ENCODE results near the gene PIK3AP1.
"Not testable (repeated sequence)": the region's sequence is repeated elsewhere in the genome, so short reads cannot be mapped to it uniquely, and the experiment has no call there.

Gene PIK3AP1, protein sequence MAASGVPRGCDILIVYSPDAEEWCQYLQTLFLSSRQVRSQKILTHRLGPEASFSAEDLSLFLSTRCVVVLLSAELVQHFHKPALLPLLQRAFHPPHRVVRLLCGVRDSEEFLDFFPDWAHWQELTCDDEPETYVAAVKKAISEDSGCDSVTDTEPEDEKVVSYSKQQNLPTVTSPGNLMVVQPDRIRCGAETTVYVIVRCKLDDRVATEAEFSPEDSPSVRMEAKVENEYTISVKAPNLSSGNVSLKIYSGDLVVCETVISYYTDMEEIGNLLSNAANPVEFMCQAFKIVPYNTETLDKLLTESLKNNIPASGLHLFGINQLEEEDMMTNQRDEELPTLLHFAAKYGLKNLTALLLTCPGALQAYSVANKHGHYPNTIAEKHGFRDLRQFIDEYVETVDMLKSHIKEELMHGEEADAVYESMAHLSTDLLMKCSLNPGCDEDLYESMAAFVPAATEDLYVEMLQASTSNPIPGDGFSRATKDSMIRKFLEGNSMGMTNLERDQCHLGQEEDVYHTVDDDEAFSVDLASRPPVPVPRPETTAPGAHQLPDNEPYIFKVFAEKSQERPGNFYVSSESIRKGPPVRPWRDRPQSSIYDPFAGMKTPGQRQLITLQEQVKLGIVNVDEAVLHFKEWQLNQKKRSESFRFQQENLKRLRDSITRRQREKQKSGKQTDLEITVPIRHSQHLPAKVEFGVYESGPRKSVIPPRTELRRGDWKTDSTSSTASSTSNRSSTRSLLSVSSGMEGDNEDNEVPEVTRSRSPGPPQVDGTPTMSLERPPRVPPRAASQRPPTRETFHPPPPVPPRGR

DNA sequence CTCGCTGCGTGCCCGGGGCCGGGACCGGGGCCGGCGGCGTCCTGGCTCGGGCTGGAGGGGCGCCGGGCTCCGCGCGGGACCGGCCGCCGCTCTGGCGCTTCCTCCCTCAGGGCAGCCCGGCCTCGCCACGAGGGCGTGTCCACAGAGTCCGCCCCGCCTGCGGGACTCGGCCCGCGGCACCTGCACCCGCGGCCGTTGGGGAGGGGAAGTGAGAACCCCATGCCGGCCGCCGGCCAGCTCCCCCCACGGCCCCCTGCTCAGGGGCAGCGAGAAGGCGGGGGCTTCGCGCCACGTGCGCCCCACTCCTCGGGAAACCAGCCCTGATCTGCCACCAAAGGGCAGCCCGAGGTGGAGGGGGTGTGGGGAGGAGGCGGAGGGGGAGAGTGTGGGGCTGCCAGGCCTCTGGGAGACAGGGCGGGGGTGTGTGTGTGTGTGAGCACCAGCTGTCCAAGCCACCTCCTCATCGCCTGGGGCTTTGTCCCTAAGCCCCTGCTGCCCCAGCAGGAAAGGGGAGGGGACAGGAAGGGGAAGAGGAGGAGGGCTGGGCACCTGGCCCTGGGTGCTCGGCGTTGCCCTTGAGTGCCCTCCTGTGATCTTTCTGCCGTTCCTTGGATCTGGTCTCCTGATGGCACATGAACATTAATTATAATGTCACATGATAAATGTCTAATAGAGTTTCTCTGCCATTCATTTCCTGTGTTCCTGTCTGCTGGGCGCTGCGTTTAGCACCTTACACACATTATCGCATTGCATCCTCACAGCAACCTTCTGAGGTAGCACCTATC lies at the start of gene PIK3AP1:
Gene PIK3AP1, minus strand, starts transcription at position 93 of the 785 bp plus-strand sequence. CDS start 120 bp downstream, outside the sequence.
- peak; percentile 45 for DNase-seq

DNA sequence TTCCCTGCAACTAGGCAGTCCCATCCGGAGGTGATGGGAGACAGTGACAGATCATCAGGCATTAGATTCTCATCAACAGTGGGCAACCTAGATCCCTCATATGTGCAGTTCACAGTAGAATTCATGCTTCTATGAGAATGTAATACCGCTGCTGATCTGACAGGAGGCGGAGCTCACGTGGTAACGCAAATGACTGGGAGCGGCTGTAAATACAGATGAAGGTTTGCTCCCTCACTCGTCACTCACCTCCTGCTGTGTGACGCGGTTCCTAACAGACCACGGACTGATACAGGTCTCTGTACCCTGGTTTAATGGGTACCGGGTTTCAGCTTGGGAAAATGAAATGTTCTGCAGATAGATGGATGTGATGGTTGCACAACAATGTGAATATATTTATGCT lies 47.8 kb upstream of the PIK3AP1 start:
- no peak for DNase-seq

DNA sequence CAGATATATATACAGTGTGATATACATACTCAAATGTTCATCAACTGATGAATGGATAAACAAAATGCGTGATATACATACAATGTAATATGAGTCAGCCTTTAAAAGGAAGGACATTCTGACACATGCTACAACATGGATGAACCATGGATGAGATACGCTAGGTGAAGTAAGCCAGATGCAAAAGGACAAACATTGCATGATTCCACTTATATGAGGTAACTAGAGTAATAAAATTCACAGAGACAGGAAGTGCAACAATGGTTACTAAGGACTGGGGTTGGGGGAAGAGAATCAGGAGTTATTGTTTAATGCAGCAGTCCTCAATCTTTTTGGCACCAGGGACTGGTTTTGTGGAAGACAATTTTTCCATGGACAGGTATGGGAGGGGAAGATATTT lies 47.3 kb upstream of the PIK3AP1 start:
- no peak for DNase-seq

DNA sequence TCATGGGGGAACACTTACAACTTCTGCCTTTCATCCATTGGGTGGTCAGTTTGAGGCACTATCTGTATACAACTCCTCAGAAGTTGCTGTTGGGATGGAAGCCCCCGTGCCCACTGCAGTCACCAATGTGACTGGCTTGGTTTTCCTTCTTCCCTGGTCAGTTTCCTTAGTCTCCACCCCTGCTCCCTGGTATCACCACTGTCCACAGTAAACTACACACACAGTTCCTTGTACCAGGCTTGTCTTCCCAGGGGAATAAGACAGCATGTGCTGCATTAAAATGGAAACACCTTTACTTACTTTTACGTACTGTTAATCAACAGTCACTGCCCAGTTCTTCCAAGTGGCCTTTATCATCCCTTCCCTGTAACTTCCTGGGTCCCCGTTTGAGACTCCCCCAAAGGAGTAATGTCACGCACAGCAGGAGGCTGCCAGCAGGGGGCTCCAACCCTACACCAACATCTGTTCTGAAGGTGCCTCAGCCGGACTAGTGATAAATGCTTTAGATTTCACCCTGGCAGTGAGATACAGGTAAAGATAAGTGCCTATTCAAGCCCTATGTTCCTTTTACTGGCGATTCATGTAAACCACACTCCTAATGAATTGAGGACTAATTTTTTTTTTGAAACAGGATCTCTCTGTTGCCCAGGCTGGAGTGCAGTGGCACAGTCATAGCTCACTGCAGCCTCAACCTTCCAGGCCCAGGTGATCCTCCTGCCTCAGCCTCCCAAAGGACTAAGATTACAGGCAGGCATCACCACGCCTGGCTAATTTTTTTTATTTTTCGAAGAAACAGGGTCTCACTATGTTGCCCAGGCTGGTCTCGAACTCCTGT lies 45.3 kb upstream of the PIK3AP1 start:
- peak; percentile 3 for DNase-seq

DNA sequence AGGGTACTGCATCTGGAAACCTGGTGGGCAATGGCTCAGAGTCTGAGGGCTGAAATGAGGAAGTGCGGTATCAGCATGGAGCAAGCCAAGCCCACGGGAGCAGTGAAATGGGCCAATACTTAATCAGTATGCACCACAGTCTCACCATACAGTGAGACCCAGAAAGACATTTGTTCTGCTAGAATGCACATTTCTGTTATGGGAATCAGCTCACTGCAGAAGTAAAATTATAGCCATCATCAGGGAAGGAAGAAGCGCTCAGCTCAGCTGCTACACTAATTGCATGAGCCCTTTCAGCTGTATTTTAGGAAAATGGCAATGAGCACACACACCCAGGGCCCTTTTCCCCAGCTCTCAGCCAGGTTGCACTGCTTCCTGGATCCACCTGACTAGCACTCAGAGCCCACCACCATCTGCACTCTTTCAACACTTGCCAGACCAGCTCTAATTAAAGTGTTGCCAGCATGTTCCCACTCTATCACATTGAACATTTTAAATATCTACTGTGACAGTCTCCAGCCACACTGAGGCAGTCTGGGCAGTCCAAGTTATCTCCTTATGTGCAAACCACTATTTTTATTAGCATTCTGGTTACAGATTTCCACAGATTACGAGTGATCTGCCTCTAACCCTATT lies 44.2 kb upstream of the PIK3AP1 start:
- no peak for DNase-seq

DNA sequence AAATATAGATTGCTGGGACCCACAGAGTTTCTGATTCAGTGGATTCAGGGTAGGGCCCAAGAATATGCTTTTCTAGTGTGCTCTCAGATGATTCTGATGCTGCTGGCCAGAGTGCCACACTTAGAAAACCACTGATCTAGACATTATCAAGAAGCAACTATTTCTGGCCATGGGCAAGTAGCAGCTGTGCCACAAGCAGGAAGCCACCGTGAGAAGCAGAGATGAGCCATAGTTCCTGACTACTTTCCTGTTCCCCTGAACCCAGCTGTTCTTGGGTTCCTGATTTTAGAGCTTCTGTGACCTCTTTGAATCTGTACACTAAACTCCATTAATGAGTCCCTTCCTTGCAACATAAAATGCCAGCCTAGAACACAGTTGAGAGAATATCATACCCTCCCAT lies 38.1 kb upstream of the PIK3AP1 start:
- DNase-seq, result no peak

DNA sequence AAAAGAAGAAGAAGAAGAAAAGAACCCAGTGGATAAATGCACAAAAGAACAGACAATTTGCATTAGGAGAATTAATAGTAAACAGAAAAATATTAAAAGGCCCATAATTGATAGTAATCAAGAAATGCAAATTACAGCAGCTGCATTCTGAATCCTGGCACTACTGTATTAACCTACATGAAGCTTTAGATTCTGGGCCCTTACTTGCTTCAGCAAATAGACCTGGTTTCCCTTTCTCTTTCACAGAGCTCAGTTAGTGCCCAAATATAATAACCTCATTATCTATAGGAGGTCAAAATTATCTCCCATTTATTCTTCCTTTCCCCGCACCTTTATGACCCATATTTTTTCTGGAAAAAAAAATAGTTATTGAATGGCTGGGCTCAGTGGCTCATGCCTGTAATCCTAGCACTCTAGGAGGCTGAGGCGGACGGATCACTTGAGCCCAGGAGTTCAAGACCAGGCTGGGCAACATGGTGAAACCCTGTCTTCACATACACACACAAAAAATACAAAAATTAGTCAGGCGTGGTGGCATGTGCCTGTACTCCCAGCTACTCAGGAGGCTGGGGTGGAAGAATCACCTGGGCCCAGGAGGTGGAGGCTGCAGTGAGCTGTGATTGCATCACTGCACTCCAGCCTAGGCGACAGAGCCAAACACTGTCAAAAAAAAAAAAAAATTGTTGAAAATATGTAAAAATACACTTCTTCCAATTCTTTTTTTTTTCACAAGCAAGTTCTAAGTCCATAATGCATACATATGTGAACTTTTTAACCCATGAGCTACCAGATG lies 36.0 kb upstream of the PIK3AP1 start:
- no peak for DNase-seq

DNA sequence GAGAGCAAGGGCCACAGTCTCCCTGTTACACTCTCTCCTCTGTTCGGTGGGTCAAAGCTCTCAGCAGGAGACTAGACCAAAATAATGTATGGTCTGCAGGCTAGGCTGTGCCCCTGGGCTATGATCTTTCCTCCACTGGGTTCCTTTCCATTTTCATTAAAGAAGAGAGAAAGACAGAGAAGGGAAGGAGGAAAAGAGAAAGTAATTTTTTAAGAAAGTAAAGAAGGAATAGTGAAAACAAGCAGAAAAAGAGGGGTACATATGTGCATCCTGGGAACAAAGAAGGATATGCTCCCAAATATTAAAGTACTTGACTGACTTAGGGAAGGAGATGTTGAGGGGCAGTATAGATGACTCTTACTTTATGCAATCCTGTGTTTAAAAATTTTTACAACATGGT lies 33.6 kb upstream of the PIK3AP1 start:
- no peak for DNase-seq

DNA sequence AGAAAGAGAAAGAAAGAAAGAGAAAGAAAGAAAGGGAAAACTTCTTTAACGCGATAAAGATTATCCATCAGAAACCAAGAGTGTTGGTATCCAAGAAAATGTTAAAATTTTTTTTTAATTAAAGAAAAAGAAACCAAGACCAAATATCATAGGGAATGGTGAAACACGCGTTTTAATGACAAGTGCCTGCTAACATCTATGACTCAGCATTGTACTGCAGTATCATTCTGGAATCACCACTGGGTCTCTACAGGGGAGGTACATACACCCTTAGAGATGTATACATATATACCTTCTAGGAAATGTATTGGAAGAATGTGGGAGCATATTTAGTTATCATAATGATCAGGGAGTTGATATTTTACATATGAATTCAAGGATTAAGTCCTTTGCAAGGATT lies 32.1 kb upstream of the PIK3AP1 start:
- no peak for DNase-seq

DNA sequence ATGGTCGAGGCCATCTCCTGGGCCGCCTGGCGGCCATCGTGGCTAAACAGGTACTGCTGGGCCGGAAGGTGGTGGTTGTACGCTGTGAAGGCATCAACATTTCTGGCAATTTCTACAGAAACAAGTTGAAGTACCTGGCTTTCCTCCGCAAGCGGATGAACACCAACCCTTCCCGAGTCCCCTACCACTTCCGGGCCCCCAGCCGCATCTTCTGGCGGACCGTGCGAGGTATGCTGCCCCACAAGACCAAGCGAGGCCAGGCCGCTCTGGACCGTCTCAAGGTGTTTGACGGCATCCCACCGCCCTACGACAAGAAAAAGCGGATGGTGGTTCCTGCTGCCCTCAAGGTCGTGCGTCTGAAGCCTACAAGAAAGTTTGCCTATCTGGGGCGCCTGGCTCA lies 30.0 kb upstream of the PIK3AP1 start:
- not testable (repeated sequence) for DNase-seq

DNA sequence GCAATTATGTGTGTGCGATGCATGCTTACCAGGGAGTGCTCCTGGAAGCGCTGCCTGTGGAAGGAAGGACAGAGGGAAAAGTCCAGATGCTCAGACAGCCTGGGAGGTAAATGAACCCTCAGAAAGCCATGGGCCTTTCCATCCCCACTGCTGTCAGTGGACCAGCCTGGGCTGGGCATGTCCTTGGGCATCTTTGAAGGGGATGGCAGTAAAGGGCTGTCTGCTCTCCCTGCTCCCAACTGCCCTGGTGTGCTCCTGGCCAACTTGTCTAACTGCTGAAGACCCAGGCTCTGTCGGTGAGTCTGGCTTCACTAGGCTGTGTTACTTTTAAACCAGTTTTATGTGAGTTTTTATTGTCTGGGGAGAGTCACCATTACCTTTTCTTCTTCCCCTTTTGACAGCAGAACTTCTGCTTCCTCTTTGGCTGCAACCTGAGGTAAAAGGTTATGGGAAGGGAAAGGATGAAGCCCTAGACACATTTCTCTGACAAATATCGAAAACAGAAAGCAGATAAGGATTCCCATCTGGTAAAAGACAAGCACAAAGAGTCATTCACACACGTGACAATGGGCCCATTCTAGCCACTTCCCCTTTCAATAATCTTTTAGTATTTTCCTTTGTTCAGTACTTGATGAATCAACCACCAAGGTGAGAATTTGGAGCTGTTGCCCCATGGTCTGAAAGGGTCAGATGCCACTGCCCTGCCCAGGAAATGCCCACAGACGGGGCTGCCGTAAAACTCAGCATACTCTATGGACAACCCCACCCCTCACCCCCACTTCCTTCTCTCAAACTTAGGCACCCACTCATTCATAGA lies 27.6 kb upstream of the PIK3AP1 start:
- DNase-seq, result no peak

DNA sequence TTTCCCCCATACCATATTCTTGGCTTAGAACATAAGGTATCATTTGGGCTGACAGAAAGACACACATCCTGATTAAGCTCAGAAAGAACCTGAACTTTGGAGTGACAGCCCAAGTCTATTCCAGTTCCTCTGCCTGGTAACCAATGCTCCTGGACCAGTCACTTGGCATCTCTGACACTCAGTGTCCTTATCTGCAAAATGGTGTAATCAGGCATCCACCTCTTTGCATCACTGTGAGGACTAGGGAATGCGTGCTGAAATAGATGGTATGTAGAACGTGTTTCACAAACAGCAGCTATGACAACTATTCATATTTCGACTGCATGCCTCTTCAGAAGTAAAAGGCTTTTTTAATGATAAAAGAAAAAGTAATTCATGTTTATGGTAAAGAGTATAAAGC lies 26.2 kb upstream of the PIK3AP1 start:
- no peak for DNase-seq

DNA sequence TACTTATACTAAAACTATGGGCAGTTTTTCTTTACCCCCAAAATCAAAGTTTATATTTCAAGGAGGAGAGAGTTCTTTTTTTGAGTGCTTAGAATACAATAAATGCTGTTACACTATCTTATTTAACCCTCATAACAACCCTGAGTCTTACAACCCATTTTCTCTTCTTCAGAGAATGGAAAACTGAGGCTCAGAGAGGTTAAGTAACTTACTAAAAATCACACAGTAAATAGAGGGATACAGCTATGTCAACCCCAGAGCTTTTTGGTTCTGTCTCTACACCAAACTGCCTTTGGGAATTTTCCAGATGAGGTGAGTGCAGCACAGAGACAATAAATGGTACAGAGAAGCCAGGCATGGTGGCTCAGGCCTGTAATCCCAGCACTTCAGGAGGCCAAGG lies 25.6 kb upstream of the PIK3AP1 start:
- DNase-seq, result no peak

DNA sequence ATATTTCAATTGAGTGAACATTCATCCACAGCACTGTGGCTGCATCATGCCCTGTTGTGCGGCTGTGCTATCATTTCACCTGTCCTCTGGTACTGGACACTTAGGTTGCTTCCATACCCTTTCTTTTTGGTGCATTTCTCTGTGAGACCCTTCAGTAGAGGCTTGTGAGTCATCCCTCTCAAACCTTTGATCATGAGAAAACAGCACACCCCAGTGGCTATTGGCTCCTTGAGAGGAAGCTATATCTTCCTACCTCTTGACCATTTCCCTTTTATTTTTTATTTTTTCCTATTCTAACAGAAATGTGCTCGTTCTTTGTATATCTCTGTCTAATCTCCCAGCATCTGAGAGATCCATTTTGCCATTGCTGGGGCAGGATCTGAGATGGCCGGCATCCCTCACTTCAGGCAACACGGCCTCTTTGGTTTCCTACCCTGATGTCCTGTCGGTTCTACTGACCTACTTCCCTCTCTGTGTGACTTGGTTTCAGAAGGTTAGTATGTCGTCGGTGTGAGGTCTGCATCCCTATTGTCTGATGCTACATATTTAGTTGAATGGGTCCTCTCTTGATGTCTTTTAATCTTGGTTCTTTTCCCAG lies 23.8 kb upstream of the PIK3AP1 start:
- no peak for DNase-seq

DNA sequence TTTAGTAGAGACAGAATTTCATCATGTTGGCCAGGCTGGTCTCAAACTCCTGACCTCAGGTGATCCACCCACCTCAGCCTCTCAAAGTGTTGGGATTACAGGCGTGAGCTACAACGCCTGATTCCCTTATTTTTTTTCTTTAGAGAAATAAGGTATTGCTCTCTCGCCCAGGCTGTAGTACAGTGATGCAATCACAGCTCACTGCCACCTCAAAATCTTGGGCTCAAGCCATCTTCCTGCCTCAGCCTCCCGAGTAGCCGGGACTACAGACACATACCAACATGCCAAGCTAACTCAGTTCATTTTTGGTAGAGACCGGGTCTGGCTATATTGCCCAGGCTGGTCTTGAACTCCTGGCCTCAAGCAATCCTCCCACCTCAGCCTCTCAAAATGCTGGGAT lies 21.2 kb upstream of the PIK3AP1 start:
- DNase-seq, result not testable (repeated sequence)

DNA sequence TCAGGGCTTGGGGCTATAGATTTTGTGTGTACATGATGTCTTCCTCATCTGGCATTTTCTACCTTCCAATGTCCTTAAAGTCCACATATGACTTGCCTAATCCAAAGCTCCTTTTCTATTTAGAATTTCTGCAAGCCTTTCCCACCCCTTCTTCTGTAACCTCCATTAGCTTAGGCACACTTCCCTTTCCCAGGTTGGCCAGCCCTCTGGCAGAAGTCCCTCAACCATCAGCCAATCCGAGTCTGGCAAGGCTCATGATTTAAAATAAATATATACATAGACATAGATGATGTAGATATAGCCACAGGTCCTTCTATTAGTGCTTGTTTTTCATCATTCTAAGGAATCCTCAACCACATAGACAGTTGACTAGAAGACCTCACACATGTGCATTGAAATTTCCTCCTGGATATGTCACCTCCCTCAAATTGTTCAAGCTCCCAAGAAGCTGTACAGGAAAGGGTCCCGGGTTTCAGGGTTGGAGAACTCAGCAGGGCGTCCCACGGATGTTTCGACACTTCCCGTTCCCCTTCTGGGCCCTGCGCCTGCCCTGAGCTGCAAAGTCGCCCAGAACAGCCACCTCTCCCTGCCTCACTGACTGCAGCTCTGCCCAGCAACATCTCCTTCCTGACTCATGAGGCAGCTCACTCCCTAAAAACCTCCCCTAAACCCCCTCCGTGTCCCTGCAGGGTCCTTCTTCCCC lies 20.4 kb upstream of the PIK3AP1 start:
- DNase-seq, result no peak

DNA sequence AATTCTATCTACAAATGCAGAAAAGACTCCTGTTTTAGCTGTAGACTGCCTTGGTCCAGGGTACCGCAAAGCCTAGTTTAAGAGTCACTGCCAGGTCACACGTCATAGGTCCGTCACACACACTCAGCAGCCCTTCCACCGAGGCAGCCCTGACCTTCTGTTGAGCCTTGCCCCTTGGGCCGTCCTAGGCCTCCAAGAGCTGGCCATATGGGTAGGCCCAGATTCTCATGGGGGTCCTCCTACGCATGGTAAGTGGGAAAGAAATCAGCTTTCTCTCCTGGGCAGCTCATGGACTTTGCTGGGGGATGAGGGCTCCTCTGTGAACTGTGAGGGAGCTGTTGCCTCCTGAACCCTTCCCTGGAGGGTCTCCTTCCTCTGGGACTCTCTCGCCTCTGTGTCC lies 19.8 kb upstream of the PIK3AP1 start:
- no peak for DNase-seq

DNA sequence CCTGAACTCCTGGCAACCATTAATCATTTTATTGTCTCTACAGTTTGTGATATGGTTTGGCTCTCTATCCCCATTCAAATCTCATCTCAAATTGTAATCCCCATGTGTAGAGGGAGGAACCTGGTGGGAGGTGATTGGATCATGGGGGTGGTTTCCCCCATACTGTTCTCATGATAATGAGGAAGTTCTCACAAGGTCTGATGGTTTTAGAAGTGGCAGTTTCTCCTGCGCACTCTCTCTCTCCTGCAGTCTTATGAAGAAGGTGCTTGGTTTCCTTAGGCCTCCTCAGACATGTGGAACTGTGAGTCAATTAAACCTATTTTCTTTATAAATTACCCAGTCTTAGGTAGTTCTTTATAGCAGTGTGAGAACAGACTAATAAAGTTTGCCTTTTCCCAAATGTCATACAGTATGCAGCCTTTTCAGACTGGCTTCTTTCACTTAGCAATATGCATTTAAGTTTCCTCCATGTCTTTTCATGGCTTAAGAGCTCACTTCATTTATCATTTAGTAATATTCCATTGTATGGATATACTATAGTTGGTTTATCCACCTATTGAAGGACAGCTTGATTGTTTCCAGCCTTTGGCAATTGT lies 17.1 kb upstream of the PIK3AP1 start:
- DNase-seq, result not testable (repeated sequence)

DNA sequence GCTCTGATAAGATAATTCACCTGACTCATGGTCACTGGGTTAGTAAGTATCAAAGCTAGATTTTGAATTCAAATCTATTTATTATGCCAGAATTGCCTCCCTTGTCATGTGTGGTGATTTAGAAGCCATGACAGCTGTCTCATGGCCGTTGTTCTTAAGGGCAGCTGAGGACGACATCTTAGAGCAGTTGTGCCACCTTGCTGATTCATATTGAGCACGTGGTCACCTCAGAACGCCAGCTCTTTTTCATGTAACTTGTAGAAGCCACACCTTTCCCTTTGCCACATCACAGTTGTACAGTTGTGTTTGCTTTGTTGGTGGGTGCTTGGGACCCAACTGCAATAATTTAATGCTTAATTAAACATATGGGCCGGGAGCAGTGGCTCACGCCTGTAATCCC lies 4.3 kb upstream of the PIK3AP1 start:
- DNase-seq, result no peak
